ENCODE results near the gene PKD1. TPM values are rescaled to one million over a fixed set of nuclear protein-coding genes. Genes with fewer than 3 reads are reported as not detected.

Gene PKD1
- total RNA-seq, 1 experiment from 2014 or later, result 82.0 TPM

- no peak overlapping the region for H3K4me3 Mint-ChIP-seq (ENCODE audit: low read depth, unreplicated experiment)
- no peaks in the 10 kb centered on the region for H3K9me3 Mint-ChIP-seq (ENCODE audit: low read depth, unreplicated experiment)
- CTCF ChIA-PET, result interaction anchor here (0.6 kb wide), 1 partner anchor 337 kb away, joined by 3 read pairs; no protein-coding TSS in a partner anchor
- H3K27me3 Mint-ChIP-seq (ENCODE audit: unreplicated experiment), result no peaks in the 10 kb centered on the region
- no peak for DNase-seq
- peaks cover 40% of the 10 kb centered on the region for H3K36me3 Mint-ChIP-seq (ENCODE audit: insufficient read depth, unreplicated experiment)
- peaks cover 23% of the 10 kb centered on the region for H3K4me1 Mint-ChIP-seq (ENCODE audit: low read depth, unreplicated experiment)
- intact Hi-C loops (cut with micrococcal nuclease; ENCODE audit: unreplicated experiment), result no loop called here
- TF ChIP-seq CTCF (IDR thresholded peaks at IDR 0.05; ENCODE audit: unreplicated experiment), result no peak
- no peak overlapping the region for H3K27ac Mint-ChIP-seq (ENCODE audit: unreplicated experiment)
- no TSS peak for BruUV-seq (replicated peaks)
Observed at GRCh38 chr16:2039274-2040031, 96.2 kb downstream of the PKD1 start.

Small RNA genes lying within 50 kb of the gene (microRNA-seq; reads per million reads assigned to microRNA genes)
- 1.1 reads per million for gene MIR1225
- not detected for gene MIR3180-5
- not detected for gene MIR4516
- not detected for gene MIR6511B1

Other genes with a start within 250 kb of the PKD1 start
- 0.29 TPM in 1 of 2 replicates, not detected in the other for gene HS3ST6, start 217.5 kb downstream of the PKD1 start, total RNA-seq (2022)
- 20.3 and 27.1 TPM in 2 replicates for gene MSRB1, start 192.7 kb downstream of the PKD1 start, total RNA-seq (2022)
- gene RPL3L, start 181.2 kb downstream of the PKD1 start, total RNA-seq (2022), result not detected in 2 replicates
- 148 and 153 TPM in 2 replicates for gene NDUFB10, start 176.4 kb downstream of the PKD1 start, total RNA-seq (2022)
- gene RPS2, start 171.1 kb downstream of the PKD1 start, total RNA-seq (2022), result 2,674 and 2,950 TPM in 2 replicates
- not detected in 2 replicates for gene RNF151, start 169.0 kb downstream of the PKD1 start, total RNA-seq (2022)
- 62.0 and 71.1 TPM in 2 replicates for gene TBL3, start 163.8 kb downstream of the PKD1 start, total RNA-seq (2022)
- gene NOXO1, start 154.4 kb downstream of the PKD1 start, total RNA-seq (2022), result 10.1 and 11.8 TPM in 2 replicates
- gene GFER, start 151.7 kb downstream of the PKD1 start, total RNA-seq (2022), result 40.8 and 43.5 TPM in 2 replicates
- gene SYNGR3, start 145.9 kb downstream of the PKD1 start, total RNA-seq (2022), result 3.6 and 3.8 TPM in 2 replicates
- gene ZNF598, start 126.1 kb downstream of the PKD1 start, total RNA-seq (2022), result 72.4 and 73.1 TPM in 2 replicates
- gene NPW, start 116.1 kb downstream of the PKD1 start, total RNA-seq (2022), result 1.5 and 4.2 TPM in 2 replicates
- gene NHERF2, start 109.0 kb downstream of the PKD1 start, total RNA-seq (2022), result 15.7 and 22.0 TPM in 2 replicates
- 32.8 and 33.8 TPM in 2 replicates for gene NTHL1, start 88.1 kb downstream of the PKD1 start, total RNA-seq (2022)
- 170 and 194 TPM in 2 replicates for gene TSC2, start 87.9 kb downstream of the PKD1 start, total RNA-seq (2022)
- gene RAB26, start 12.7 kb upstream of the PKD1 start, total RNA-seq (2022), result 10.8 and 12.3 TPM in 2 replicates
- gene TRAF7, start 19.9 kb upstream of the PKD1 start, total RNA-seq (2022), result 118 and 127 TPM in 2 replicates
- 1.4 and 2.6 TPM in 2 replicates for gene CASKIN1, start 60.7 kb upstream of the PKD1 start, total RNA-seq (2022)
- gene MLST8, start 69.6 kb upstream of the PKD1 start, total RNA-seq (2022), result 58.0 and 59.7 TPM in 2 replicates
- gene BRICD5, start 75.0 kb upstream of the PKD1 start, total RNA-seq (2022), result 15.8 and 17.3 TPM in 2 replicates
- 45.0 and 49.6 TPM in 2 replicates for gene PGP, start 78.9 kb upstream of the PKD1 start, total RNA-seq (2022)
- 35.4 and 36.5 TPM in 2 replicates for gene E4F1, start 87.7 kb upstream of the PKD1 start, total RNA-seq (2022)
- 5.7 and 7.5 TPM in 2 replicates for gene DNASE1L2, start 100.5 kb upstream of the PKD1 start, total RNA-seq (2022)
- gene ECI1, start 115.7 kb upstream of the PKD1 start, total RNA-seq (2022), result 85.7 and 87.5 TPM in 2 replicates
- gene RNPS1, start 132.2 kb upstream of the PKD1 start, total RNA-seq (2022), result 287 and 301 TPM in 2 replicates
- gene ABCA3, start 204.8 kb upstream of the PKD1 start, total RNA-seq (2022), result 7.6 and 9.6 TPM in 2 replicates